T-helper 2 cell treated with Interferon-gamma antibody and Interleukin-4, amounts not matched to agents 5 μg/mL and 100 μg/mL, for 36 hours (primary cell): ENCODE results near the gene BUB1B.

Experiments
- DNase-seq: peaks from one replicate; pipeline ENCODE4 v3.0.0; 2021; ENCODE audit warnings: low spot score
- H3K27ac Mint-ChIP-seq: one replicate; pipeline ENCODE4 v1.8.0; 2021; ENCODE audit warnings: mild to moderate bottlenecking, mixed read lengths
- H3K27me3 Mint-ChIP-seq: one replicate; pipeline ENCODE4 v1.8.0; 2021; ENCODE audit warnings: low read depth, mixed read lengths
- H3K36me3 Mint-ChIP-seq: one replicate; pipeline ENCODE4 v1.8.0; 2021; ENCODE audit warnings: low read depth, mixed read lengths
- H3K4me1 Mint-ChIP-seq: one replicate; pipeline ENCODE4 v1.8.0; 2021; ENCODE audit warnings: low read depth, mixed read lengths
- H3K4me3 Mint-ChIP-seq: one replicate; pipeline ENCODE4 v1.8.0; 2022; ENCODE audit warnings: mild to moderate bottlenecking, moderate library complexity, mixed read lengths
- H3K9me3 Mint-ChIP-seq: one replicate; pipeline ENCODE4 v1.8.0; 2021; ENCODE audit warnings: mixed read lengths

The BUB1B gene

GRCh38 chr15:40269604-40270003, 108.7 kb downstream of the BUB1B start:
- DNase-seq, result no peak
- Mint-ChIP-seq H3K9me3 (no peaks in the 10 kb centered on the region), H3K27me3 (no peaks in the 10 kb centered on the region), H3K27ac (no peak overlapping the region), H3K4me1 (no peaks in the 10 kb centered on the region), H3K36me3 (no peaks in the 10 kb centered on the region), H3K4me3 (no peak overlapping the region)

- H3K27ac Mint-ChIP-seq, result no peak overlapping the region
Measured at GRCh38 chr15:40270246-40270995, 109.6 kb downstream of the BUB1B start.

More at GRCh38 chr15:40270246-40270995, 109.6 kb downstream of the BUB1B start:
- Mint-ChIP-seq H3K9me3 (no peaks in the 10 kb centered on the region), H3K36me3 (no peaks in the 10 kb centered on the region), H3K4me1 (peaks cover 2% of the 10 kb centered on the region), H3K27me3 (no peaks in the 10 kb centered on the region), H3K4me3 (no peak overlapping the region)
- no peak for DNase-seq
